ENCODE measurements around the gene FNDC11.
A peak's percentile ranks its signal among the peaks of the same experiment; 100 is the strongest.

The FNDC11 gene

DNA sequence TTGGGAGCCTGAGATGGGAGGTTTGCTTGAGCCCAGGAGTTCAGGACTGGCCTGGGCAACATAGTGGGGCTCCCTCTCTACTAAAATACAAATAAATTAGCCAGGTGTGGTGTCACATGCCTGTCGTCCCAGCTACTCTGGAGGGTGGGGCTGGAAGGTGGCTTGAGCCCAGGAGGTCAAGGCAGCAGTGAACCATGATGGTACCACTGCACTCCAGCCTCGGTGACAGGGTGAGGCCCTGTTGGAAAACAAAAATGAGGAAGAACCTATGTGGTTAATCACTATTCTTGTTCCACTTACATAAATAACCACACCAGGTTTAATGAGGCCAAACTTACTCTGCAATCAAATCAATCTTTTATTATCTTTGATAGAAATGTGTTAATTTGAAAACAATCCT, 28.0 kb upstream of the FNDC11 start:
- DNase-seq: no peak

DNA sequence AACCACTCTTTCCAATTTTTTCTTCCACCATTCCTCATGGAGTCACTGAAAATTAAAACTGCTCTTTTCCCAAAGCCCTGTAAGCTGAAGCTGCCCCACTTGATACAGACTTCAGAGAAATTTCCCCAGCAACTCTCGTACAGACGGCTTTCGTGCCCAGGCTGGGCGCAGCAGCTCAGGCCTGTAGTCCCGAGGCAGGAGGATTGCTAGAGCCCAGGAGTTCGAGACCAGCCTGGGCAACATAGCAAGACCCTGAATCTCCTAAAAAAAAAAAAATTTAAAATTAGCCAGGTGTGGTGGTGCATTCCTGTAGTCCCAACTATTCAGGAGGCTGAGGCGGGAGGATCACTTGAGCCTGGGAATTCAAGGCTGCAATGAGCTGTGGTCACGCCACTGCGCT, 26.8 kb upstream of the FNDC11 start:
- DNase-seq: no peak

DNA sequence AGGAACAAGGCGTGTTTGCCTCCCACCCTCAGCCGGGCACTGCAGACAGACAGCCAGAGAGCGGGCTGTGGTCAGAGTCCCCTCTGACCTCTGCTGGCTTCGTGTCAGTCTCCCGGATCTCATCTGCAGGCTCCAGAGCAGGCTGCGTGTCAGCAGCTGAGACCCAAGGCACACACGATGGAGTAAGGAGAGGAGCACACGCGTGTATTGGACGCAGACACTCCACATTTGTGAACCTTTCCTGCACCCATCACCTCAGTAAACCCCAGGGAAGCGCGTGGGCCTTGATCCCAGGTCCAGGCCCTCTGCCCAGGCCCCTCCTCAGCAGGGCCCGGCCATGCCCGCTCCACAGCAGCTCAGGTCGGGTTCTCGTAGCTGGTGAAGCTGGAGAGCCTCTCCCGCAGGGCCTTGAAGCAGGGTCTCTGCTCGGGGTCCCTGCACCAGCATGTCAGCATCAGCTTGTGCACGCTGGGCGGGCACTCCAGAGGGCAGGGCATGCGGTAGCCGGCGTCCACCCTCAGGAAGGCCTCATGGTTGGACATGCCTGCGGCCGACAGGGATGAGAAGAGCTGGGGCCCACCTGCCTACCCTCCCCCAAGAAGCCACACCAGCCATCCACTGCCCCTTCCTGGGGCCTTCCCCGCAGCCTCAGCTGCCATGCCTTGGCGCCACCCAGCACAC, 24.6 kb upstream of the FNDC11 start:
- no peak for DNase-seq

GRCh38 chr20:63529861-63530787, 23.8 kb upstream of the FNDC11 start:
- DNase-seq: no peak

DNA sequence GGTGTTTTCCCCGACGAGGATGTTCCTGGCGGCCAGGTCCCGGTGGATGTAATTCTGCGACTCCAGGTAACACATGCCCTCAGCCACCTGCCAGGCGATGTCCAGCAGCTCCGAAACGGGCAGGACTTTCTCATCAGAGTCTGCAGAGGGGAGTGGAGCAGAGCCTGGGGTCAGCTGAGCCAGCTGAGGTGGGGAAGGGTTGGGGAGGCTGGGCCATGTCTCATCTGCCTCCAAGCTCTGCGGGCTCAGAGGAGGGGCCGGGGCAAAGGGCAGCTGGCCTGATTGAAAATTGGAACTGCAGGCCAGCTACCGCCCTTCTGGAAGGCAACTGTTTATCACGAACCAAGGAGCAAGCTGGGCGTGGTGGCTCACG, 23.2 kb upstream of the FNDC11 start:
- DNase-seq: no peak

DNA sequence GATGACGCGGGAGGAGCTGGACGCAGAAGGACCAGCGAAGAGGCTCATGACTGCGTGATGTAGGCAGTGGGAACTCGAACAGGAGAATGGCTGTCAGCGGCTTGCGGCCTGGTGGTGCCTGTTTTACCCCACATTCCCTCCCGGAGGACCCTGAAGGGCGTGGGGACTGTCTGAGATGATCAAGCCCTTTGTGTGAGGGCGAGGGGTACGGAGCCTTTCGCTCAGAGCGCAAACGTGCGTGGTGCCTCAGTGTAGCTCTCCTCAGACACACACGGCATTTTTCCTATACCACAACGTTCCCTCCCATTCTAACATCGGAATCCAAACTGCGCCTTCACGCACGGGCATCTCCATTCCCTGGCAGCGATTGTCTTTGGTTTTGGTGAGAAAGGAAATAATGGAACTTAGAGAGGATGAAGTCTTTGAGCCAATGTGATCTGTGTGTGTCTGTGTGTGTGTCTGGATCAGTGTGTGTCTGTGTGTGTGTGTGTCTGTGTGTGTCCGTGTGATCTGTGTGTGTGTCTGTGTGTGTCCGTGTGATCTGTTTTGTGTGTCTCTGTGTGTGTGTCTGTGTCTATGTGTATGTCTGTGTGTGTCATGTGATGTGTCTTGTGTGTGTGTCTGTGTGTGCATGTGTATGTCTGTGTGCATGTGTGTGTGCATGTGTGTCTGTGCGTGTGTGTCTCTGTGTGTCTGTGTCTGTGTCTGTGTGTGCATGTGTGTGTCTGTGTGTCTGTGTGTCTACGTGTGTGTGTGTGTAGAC, 22.1 kb upstream of the FNDC11 start:
- DNase-seq: no peak

GRCh38 chr20:63532449-63532971, 21.4 kb upstream of the FNDC11 start:
- no peak for DNase-seq

DNA sequence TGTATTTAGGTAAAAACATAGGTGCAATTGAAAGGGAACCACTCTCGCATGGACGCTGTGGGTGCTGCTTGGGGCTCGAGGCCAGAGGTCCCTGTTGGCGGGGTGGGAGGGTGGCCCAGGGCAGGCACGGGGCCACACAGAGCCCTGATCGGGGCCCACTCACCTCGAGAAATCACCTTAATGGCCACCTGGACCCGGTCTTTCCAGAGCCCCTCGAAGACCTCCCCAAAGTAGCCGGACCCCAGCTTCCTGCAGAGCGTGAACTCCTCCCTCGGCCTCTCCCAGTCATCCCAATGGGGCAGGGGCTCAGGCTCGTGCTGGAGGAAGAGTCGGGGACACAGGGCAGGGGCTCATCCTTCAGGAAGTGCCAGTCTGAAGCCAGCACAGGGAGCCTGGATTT, 20.6 kb upstream of the FNDC11 start:
- no peak for DNase-seq

- DNase-seq: no peak
Observed at GRCh38 chr20:63533871-63534393, 20.0 kb upstream of the FNDC11 start.

- no peak for DNase-seq
Observed at GRCh38 chr20:63534427-63534830, 19.5 kb upstream of the FNDC11 start.

DNA sequence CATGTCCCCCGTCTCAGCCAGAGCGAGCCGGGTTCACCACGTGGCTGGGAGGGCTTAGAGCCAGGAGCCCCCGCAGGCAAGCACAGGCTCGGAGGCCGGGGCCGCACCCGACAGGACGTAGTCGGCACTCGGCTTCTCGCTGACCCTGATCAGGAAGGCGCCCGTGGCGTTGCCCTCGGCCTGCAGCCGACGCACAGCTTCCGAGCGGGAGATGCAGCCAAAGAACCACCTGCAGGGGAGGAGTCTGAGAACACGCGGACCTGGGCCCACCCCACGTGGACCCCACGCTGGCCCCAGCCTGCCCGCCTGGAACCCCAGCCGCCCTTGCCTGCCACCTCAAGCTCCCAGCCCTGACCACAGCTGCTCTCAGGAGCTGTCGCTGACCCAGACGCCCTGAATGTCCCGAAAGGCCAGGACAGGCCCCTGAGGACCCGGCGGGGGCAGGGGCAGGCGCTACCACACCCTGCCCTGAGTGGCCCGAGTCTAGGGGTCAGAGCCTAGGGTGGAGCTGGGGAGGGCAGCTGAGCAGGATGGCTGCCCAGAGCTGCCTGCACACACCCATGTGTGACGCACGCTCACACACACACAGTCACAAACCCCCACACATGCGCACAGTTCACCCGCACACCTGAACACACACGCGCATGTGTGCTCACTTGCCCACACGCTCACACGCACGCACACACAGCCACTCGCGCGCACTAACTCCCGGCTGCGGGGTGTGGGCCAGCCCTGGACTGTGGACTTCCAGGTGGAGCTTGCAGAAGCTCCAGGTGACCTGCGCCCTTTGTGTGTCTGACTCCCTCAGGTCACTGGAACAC, 18.9 kb upstream of the FNDC11 start:
- DNase-seq: no peak

GRCh38 chr20:63536241-63536977, 17.6 kb upstream of the FNDC11 start:
- DNase-seq: no peak

DNA sequence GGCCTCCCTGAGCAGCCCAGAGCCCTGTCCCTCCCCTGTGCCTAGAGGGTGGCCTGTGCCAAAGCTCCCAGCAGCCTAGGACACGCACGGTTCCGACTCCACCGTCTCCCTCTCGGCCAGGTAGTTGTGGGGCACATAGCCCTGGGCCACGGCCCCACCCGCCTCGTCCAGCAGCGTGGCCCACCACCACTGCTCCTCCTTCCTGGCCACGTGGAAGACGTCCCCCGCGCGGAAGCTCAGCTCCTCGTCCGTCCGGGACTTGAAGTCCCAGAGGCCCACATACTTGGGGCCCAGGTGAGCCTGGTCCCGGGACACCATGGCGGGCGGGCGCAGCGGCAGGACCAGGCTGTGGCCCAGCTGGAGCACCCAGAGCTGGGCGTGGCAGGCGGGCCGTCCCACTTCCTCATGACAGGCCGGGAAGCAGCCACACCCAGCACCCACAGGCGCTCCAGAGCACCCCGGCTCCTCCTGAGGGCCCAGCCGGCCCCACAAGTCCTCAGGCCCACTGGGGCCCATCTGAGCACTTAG, 16.9 kb upstream of the FNDC11 start, which contains the start of gene PTK6:
PTK6 (minus strand) TSS at position 380 of the 528 bp plus-strand sequence; CDS start at position 318, 62 bp downstream.
- no peak for DNase-seq

- DNase-seq: peak; percentile 46
Observed at GRCh38 chr20:63537525-63538203, 16.3 kb upstream of the FNDC11 start.

GRCh38 chr20:63538204-63539091, 15.5 kb upstream of the FNDC11 start:
- no peak for DNase-seq

GRCh38 chr20:63539092-63539430, 14.9 kb upstream of the FNDC11 start:
- DNase-seq: no peak

GRCh38 chr20:63539441-63540370, 14.3 kb upstream of the FNDC11 start:
- no peak for DNase-seq

All from NCI-H1092 treated with DMSO at 0.1 percent for 48 hours (cell line).